Upper lobe of right lung (tissue), 1 donor: ENCODE data around the gene FZD7. TPM values are rescaled to one million over a fixed set of nuclear protein-coding genes. Genes with fewer than 3 reads are reported as not detected.

ENCODE experiments used
- ATAC-seq: fragments of 200-7000 bp; cut with Tn5 transposase; one replicate; pipeline ENCODE4 v1.9.1; 2020; ENCODE audit warnings: mild to moderate bottlenecking, moderate library complexity
- DNase-seq: peaks from one replicate; pipeline ENCODE4 v3.0.0-alpha.2; 2020
- H3K27ac ChIP-seq: fragments of 200-600 bp; one replicate; pipeline ENCODE4 v1.8.0; 2022
- H3K27me3 ChIP-seq: fragments of 200-600 bp; one replicate; pipeline ENCODE4 v1.8.0; 2022; ENCODE audit warnings: mild to moderate bottlenecking
- H3K36me3 ChIP-seq: fragments of 200-600 bp; one replicate; pipeline ENCODE4 v1.8.0; 2022
- H3K4me1 ChIP-seq: fragments of 200-600 bp; one replicate; pipeline ENCODE4 v1.8.0; 2022
- H3K4me3 ChIP-seq: fragments of 200-600 bp; one replicate; pipeline ENCODE4 v1.8.0; 2022; ENCODE audit warnings: mild to moderate bottlenecking
- H3K9me3 ChIP-seq: fragments of 200-600 bp; one replicate; pipeline ENCODE4 v1.8.0; 2022
- intact Hi-C: fragments of 100-400 bp; cut with DNase I; formaldehyde crosslinking; loops from one replicate; pipeline ENCODE4 v1.11.0; 2022
- total RNA-seq: library from RNA; stranded (reverse); fragmentation: NEBNext Ultra II Directional; extraction: Animal tissue kit (Norgen Biotek cat#: 25700); gene quantifications from one replicate; pipeline ENCODE4 v1.2.1, GENCODE V29; 2021
- TF ChIP-seq, protein P1 (sequence below): fragments of 200-600 bp; IDR thresholded peaks from one replicate; pipeline ENCODE4 v1.8.0; 2022; ENCODE audit warnings: antibody characterized with exemption
- donor health status: DM: no; HTN: yes; CAD: no; lungs with severe emphysema.

FZD7 gene
- total RNA-seq, 1 donor from 2014 or later: 13.6 TPM

DNA sequence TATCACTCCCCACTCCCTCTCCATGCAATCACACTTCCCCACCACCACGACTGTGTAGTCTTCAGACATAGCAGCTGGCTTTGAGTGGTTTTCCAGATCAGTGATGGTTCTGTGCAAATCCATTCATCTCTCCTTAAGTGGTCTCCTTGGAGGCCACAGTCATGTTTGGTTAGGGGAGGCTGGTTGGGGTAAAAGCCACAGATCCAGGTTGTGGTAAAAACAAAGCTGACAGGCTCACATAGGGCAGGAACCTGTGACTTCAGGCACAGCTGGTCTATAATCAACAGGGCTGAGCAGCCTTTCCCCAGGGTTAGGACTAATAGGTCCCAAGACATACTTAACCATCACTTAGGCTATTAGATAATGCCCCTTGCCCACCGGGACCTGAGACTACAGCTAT, 46.2 kb upstream of the FZD7 start:
- intact Hi-C loops: no loop called here
- Histone ChIP-seq H3K36me3 (no peaks in the 10 kb centered on the region), H3K4me3 (no peak overlapping the region), H3K27ac (no peak overlapping the region), H3K4me1 (no peaks in the 10 kb centered on the region), H3K9me3 (no peaks in the 10 kb centered on the region), H3K27me3 (no peaks in the 10 kb centered on the region)
- TF ChIP-seq, protein P1, sequence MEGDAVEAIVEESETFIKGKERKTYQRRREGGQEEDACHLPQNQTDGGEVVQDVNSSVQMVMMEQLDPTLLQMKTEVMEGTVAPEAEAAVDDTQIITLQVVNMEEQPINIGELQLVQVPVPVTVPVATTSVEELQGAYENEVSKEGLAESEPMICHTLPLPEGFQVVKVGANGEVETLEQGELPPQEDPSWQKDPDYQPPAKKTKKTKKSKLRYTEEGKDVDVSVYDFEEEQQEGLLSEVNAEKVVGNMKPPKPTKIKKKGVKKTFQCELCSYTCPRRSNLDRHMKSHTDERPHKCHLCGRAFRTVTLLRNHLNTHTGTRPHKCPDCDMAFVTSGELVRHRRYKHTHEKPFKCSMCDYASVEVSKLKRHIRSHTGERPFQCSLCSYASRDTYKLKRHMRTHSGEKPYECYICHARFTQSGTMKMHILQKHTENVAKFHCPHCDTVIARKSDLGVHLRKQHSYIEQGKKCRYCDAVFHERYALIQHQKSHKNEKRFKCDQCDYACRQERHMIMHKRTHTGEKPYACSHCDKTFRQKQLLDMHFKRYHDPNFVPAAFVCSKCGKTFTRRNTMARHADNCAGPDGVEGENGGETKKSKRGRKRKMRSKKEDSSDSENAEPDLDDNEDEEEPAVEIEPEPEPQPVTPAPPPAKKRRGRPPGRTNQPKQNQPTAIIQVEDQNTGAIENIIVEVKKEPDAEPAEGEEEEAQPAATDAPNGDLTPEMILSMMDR: no peak
- ATAC-seq (no peak), DNase-seq (no peak)

GRCh38 chr2:201990069-201990468, 43.6 kb upstream of the FZD7 start:
- Histone ChIP-seq H3K4me1 (no peaks in the 10 kb centered on the region), H3K27ac (no peak overlapping the region), H3K9me3 (no peaks in the 10 kb centered on the region), H3K27me3 (no peaks in the 10 kb centered on the region), H3K4me3 (no peak overlapping the region), H3K36me3 (no peaks in the 10 kb centered on the region)
- intact Hi-C loops: no loop called here
- TF ChIP-seq, protein P1: no peak
- no peak for ATAC-seq
- no peak for DNase-seq

- H3K9me3 ChIP-seq: no peaks in the 10 kb centered on the region
- H3K4me3 ChIP-seq: no peak overlapping the region
- TF ChIP-seq, protein P1: no peak
- H3K27ac ChIP-seq: no peak overlapping the region
- intact Hi-C loops: no loop called here
- DNase-seq: no peak
- no peaks in the 10 kb centered on the region for H3K36me3 ChIP-seq
- no peak for ATAC-seq
- H3K4me1 ChIP-seq: no peaks in the 10 kb centered on the region
- H3K27me3 ChIP-seq: no peaks in the 10 kb centered on the region
Measured at GRCh38 chr2:201992960-201993359, 40.7 kb upstream of the FZD7 start.

DNA sequence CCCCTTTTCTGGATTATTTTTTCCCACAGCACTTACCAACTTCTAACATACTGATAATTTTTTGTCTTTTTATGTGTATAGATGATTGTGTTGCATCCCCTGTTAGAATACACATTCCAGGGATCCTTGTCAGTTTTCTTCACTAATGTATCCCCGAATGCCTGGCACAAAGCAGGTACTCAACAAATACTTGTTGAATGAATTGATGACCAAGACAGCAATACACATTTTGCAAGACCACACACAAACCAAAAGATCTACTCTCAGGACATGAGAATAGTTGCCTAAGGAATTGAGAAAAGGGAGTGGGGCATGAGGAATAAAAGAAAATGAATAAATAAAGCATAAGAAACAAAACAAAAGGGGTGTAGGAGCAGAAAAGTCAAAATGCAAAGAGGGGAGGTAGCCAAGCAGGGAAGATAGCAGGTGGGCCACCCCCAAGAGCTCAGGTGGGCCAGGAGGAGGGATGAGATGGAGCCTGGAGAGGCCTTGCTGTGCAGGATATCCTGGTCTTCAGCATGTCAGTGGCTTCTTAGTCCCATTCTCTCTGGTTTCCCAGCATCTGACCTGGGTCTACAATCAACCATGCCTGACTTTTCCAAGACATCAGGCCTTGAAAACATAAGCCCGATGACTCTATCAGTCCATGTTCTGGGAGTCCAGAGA, 38.5 kb upstream of the FZD7 start:
- H3K4me3 ChIP-seq: no peak overlapping the region
- TF ChIP-seq, protein P1: no peak
- no peaks in the 10 kb centered on the region for H3K27me3 ChIP-seq
- no peaks in the 10 kb centered on the region for H3K36me3 ChIP-seq
- DNase-seq (no peak), ATAC-seq (no peak)
- H3K4me1 ChIP-seq: no peaks in the 10 kb centered on the region
- intact Hi-C loops: no loop called here
- no peak overlapping the region for H3K27ac ChIP-seq
- no peaks in the 10 kb centered on the region for H3K9me3 ChIP-seq

DNA sequence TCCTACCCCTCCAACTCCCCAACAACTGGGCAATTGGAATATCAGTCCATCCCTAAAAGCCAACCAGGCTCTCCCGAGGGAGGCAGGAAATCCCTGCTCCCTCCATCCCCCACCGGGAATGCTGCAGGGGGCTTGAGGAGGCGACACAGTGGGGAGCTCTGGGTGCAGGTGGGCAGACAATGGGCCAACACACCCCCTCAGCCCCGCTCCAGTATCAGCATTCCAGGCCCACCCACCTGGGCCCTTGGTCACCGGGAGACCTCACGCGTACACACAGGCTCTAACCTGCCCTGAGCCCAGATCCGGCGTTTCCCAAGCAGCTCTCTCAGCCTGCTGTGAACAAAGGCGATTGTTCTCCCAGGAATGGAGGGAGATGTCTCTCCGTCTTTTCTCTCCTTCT, 37.6 kb upstream of the FZD7 start:
- Histone ChIP-seq H3K27ac (no peak overlapping the region), H3K27me3 (no peaks in the 10 kb centered on the region), H3K36me3 (no peaks in the 10 kb centered on the region), H3K4me3 (no peak overlapping the region), H3K9me3 (no peaks in the 10 kb centered on the region), H3K4me1 (no peaks in the 10 kb centered on the region)
- intact Hi-C loops: no loop called here
- TF ChIP-seq, protein P1: no peak
- ATAC-seq (no peak), DNase-seq (no peak)
